GM18873 (cell line): ENCODE measurements around the gene KIF1B.

Experiments
- ATAC-seq: cut with Tn5 transposase; IDR thresholded peaks from one replicate; pipeline ENCODE4 v1.9.1; 2021; ENCODE audit warnings: mild to moderate bottlenecking, moderate library complexity, moderate number of reproducible peaks; ENCODE audit not compliant: unreplicated experiment, low FRiP score

KIF1B gene

DNA sequence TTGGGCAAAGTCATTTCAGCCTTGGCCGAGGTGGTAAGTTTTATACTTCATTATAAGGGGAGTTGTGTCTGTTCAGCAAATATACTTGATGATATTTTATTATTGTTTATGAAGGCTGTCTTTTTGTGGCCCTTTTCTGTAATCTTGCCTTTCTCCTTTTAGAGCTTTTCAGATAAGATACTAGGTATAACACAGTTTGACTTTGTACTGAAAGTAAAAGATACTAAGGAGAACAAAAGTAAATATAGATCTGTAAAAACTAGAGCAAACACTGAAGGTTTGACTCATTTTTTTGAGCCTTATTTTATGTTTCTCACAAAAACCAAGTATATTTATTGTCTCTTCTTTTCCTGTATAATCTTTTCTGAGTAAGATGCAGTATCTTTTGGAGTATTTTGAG, 61.9 kb downstream of the KIF1B start:
- ATAC-seq: no peak

DNA sequence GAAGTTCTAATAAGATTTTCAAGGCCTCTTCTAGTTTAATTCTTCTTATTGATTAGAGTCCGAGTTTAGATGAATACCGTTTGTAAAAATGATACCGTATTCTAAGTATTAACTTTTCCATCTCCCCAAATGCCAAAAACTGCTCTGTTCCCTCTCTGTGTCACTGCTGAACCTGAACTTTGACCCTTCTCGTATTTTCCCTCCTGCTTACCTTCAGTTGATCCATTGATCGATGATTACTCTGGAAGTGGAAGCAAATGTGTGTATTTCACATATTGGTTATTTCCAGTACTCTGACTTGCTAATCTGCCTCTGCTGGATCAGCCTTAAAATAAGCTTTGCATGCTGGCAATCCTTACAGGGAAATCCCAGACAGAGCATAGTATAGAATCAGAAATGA, 68.5 kb downstream of the KIF1B start:
- no peak for ATAC-seq

DNA sequence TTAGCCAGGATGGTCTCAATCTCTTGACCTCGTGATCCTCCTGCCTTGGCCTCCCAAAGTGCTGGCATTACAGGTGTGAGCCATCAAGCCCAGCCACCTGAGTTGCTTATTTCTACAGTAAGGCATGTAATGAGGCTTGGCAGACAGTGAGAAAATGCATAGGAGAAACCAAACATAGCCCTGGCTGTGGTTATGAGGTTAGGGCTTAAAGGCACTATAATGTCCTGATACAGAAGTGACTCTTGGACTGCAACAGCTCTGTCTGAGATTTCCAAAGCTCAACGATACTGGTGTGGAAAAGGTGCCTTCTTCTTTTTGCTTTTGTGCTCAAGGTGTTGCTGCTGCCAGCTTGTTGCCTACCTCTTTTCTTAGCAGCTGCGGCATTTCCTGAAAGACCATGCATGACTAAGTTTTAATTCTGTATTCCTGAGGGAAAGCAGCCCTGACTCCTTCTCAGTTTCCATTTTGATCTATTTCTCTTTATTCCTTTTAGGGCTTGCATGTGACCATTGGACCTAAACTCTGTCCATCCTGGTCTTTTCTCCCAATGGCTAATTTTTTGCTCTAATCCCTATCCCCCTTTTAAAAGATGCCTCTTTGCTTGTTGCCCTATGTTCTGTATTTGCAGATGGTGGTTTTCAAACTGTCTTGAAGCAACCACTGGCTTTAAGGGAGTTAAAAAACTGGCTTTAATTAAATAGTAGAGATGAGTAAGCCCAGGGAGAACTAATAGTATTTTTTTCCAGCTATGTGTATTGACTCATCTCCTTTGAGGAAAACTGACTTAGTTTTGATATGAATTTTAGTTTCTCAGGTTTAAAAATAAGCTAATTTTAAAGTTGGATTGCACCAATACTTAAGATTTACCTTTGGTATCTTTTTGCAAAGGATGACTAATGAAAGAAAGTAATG, 70.3 kb downstream of the KIF1B start:
- no peak for ATAC-seq

DNA sequence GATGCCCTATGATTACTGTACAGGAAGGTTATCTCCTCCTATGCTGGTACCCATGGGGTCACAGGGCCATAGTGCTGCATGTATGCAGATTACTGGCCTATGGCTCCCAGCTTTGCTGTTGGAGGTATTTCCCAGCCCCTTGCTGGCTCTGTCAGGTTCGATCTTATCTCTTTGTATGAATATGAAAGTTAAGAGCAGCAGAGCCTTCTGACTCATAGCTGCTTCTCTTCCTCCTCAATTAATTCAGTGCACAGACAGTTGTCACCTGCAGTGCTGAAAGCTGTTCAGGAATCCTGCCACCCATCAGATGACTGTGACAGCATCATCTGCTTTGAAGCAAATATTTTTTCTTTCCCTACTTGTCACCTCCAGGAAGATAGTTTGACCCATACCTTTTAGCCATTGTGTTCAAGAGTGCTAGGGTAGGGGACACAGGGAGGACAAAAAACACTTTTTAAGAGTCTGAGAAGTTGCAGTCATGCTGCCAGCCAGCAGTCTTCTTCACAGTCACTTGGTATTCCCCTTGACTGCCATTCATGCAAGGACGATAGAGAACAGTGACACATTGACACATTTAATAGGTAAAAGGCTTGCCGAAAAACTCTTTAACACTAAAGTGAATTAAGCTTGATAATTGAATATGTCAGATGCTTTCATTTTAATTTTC, 73.1 kb downstream of the KIF1B start:
- no peak for ATAC-seq

DNA sequence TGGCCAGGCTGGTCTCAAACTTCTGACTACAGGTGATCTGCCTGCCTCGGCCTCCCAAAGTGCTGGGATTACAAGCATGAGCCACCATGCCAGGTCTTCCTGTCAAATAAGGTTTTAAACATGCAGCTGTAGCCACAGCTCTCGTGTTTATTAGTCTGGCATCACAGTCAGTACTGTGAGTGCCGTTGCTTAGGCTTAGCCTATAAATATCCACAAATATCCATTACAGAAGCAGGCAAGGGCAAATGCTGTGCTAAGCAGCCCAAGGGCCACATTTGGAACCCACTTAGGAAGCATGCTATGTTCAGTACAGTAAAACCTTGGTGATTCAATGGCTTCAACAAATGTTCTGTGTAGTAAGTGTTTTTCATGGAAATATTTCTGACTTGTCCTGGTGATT, 75.9 kb downstream of the KIF1B start:
- ATAC-seq: no peak

DNA sequence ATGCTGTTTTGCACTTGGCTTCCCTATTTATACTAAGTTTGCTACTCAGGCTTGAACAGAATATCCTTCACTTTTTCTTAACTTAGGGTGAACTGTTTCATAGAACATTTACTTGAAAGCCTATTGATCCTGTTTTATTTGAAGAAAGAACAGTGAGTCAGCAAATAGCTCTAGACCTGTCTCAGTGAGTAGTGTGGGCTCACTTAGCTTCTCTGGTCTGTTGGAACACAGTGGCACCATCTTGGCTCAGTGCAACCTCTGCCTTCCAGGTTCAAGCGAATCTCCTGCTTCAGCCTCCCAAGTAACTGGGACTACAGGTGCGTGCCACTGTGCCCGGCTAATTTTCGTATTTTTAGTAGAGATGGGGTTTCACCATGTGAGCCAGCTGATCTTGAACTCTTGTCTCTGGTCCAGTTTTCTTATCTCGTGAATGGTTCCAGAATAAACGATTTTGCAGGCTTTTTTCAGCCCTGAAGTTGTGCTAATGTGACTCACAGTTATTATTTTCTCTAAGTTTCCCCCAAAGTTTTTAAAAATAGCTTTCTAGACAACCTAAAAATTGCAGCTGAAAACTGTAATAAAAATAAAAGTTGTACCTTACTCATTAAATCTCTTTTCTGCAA, 76.8 kb downstream of the KIF1B start:
- no peak for ATAC-seq

DNA sequence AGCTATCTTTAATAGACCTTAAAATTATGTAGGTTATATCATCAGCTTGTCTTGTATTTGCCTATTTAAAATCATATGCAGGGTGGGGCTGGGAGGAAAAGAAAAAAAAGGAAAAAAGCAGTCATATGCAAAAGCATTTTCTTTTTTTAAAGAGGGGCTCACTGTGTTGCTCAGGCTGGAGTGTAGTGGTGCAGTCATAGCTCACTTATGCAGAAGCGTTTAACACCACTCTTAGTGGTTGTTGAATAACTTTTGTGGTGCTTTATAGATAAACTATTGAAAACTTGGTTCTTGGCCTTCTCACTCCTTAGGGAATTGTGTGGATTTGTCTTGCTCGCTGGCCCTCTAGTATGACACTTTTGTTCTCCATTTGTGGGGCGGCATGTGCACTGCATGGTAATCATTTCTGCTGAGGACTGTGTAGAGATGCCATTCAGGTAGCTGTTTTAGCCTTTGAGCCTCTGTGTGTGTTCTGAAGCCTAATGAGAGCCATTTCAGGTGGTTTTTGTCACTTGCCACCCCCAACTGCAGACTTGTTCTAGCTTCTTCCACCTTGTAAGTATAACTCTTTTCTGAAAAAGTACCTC, 77.8 kb downstream of the KIF1B start:
- no peak for ATAC-seq

DNA sequence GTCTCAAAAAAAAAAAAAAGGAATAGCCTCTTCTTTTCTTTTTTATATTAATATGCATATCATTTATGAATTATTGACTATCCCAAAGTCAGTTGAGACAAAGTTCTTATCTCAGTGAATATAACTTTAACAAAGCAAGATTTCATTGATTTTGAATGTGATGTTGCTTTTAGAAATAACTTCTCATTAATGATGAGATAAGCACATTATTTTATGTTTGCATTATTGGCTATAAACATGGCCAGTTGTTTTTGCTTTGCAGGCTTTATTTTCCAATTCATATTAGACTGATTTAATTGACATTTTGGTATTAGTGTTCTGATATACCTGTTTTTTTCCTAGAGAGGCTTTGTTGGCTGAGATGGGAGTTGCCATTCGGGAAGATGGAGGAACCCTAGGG, 81.3 kb downstream of the KIF1B start:
- ATAC-seq: no peak

DNA sequence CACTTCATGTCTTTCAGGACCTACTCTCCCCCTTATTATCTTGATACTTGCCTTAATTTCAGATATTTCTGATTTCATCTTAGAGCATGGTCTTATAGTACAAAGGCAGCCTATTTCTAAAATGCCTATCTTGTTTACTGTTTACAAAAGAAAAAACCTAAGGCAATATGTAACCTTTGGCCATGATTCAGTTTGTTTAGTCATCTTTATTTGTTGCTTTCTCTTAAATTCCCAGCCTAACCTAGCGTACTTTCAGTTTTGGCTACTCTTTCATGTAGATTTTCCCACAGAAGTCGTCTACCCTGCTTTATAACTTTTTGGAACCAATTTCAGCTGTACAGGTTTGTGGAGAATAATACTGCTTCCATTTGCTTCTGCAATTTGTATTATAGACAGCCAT, 81.8 kb downstream of the KIF1B start:
- ATAC-seq: no peak

DNA sequence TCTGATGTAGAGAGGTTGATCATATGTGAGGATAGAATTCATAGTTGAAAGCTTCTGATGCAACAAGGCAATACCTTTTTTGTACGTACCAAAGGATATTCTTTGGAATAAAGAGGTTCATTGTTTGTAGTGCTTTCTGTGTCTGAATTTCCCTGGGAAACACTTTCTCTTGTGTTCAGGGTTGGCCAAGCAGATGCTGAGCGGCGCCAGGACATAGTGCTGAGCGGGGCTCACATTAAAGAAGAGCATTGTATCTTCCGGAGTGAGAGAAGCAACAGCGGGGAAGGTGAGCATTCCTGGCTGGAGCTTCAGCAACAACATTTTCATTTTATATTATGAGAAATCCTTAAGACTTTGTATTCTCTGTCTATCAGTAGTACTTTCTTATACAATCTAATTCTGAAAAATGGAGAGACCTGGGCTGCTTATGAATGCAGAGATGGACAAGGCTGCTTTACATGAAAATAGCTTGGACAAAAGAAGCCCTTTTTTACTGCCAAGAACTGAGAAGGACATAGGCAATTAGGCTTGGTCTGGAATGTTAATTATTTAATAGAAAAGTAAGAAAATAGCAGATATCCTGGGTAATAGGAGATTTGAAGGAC, 85.2 kb downstream of the KIF1B start:
- no peak for ATAC-seq

DNA sequence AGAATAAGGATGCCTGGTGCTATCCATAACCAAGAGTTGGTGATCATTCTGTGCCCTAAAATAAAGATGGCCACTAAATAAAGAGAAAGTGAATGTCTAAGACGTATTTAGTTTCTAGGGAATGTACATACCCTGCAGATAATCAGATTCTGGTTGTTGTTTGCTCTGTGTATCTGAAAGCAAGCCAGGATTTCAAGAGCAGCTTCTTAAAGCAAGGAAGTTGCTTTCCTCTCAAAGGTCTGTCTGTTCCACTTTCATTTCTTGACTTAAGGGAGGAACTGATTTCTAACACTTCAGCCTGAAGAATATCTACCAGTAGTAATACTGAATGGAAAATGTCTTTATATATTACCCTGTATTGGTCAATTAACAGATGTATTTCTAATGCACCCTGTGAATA, 88.8 kb downstream of the KIF1B start:
- no peak for ATAC-seq

DNA sequence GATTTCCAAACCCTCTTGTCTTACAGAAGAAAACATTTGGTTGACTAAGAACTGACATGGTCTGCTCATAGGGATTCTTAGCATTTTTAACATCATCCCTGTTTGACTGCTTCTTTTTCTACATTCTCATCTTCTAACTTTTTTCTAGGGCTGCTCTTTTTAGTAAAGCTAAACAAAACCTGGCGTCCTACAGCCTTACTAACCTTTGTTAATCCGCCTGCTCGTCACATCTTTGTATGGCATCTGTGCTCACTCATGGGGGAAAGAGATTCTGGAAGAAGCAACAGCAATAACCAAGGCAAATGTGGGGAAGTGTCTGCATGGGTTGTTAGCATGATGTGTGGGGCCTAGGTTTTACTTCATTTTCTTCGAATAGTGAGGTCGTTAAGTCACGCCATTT, 92.0 kb downstream of the KIF1B start:
- no peak for ATAC-seq

DNA sequence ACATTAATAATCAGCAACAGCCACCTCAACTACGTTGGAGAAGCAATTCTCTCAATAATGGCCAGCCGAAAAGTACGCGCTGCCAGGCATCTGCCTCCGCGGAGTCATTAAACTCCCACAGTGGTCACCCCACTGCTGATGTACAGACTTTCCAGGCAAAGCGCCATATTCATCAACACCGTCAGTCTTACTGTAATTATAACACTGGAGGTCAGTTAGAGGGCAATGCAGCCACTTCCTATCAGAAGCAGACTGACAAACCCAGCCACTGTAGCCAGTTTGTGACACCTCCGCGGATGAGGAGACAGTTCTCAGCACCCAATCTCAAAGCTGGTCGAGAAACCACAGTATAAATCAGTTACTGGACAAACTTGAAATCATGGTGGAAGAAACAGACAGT, 93.9 kb downstream of the KIF1B start:
- ATAC-seq: no peak

DNA sequence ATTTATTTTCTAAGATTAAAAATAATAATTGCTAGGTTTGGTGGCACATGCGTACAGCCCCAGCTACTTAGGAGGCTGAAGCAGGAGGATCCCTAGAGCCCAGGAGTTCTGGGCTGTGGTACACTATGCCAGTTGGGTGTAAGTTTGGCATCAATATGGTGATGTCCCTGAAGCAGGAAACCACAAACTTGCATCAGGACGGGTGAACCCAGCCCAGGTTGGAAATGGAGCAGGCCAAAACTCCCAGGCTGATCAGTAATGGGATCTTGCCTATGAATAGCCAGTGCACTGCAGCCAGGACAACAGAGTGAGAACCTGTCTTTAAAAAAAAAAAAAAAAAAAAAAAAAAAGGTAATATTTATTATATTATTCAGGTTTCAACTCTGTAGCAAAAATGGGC, 96.1 kb downstream of the KIF1B start:
- no peak for ATAC-seq

DNA sequence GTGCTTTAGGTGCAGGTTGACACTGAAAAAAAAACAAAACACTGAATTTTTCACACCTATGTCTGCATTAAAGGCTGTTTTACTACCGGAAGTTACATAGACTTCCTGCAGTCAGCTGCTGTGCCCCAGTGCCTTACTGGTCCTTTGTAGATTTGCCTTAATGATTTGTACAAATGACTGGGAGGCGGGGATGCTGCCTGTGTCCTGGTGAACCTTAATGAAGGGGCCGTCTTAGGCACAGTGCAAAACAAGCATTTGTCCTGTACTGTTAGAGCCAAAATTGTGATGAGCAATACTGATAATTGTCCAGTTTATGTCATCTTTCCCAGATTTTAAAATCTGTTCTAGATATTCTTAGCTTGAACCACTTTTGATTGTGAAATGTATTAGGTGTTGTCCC, 97.6 kb downstream of the KIF1B start:
- ATAC-seq: no peak

DNA sequence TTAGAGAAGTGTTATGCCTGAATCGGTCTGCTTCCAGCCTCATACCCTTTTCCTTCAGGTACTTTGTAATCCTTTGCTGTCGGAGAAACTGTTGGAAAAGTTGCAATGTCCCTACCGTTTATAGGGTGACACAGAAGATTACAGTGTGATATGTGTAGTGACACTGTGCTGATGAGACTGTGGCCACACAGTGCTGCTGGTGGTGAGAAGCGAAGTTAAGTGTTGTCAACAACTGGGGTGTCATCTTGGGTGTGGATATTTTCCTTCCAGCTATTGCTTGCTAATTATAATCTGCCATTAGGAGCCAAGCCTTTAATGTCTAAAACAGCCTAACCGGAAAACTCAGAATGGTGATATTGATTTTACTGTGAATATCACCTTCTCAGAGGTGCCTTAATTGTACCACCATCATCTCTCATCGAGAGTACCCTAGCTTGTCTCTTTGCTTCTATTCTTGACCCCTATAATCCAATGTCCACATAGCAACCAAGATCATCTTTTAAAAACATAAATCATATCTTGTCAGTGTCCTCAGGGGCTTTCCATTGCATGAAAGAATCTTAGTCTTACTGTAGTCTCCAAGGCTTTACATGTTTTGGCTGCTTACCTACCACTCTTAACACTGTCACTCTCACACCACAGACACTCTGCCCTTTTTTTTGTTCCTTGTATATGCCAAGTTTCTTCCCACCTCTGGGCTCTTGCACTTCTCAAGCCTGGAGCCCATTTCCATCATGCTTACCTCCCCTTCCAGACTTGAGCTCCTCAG, 99.1 kb downstream of the KIF1B start:
- ATAC-seq: no peak

DNA sequence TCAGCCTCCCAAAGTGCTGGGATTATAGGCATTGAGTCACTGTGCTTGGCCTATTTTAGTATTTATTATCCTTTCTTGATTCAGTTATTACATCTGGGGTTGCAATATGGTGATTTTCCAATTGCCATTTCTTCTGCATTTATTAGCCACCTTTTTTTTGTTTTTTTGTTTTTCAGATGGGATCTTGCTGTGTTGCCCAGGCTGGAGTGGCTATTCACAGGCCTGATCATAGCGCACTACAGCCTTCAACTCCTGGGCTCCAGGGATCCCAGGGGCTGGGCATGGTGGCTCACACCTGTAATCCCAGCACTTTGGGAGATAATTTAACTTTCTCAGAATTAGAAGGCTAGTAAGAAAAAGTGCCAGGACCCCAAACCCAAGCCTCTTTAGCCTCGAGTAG, 106.4 kb downstream of the KIF1B start:
- ATAC-seq: no peak

DNA sequence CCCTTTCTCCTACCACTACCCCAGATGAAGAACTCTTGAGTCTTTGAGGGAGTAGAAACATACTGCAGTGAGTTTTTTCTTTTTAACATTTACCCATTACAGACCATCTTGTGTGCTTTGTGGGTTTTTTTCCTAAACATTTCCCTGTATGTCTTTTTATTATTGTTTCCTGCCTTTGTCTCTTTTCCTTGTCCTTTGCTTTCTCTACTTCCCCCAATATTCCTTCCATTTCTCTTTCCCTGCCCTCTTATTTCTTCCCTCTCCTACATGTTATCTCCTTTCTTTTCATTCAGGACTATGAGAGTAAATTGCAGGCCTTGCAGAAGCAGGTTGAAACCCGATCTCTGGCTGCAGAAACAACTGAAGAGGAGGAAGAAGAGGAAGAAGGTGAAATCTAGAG, 109.4 kb downstream of the KIF1B start:
- no peak for ATAC-seq

DNA sequence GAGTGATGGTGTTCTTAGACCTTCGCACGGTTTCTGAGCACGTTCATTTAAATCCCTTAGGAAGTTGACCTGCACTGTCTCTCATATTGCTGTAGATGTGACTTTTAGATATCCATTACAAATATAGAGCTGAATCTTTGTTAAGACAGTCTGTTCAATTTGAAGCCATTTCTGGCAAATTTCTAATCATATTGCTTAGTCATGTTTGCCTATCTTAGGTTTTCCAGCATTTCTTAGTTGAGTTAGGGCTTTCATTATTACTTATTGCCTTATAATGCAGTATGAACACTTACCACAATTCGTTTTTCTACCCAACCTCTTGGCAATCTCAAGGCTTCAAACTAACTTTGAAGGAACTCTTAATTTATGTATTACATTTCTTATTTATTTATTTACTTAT, 110.0 kb downstream of the KIF1B start:
- ATAC-seq: no peak

DNA sequence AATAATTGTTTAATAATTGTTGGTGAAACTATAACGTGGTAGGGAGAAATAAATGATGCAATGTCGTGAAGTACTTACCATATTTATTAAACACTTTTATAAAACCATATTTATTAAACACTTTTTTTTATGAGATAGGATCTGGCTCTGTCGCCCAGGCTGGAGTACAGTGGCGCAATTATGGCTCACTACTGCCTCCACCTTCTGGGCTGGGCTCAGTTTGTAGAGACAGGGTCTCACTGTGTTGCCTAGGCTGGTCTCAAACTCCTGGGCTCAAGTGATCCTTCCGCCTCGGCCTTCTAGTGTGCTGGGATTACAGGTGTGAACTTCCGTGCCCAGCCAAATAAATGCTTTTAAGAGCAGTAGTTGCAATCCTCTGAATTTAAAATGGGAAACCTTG, 112.5 kb downstream of the KIF1B start:
- ATAC-seq: no peak
